ENCODE results near the gene POLR2L.

The POLR2L gene

GRCh38 chr11:868394-868793 is 26.1 kb upstream of the POLR2L start:
- no peak for DNase-seq

- no peak for DNase-seq
Observed at GRCh38 chr11:867856-868358, 25.6 kb upstream of the POLR2L start.

GRCh38 chr11:866481-866880 is 24.2 kb upstream of the POLR2L start:
- DNase-seq: no peak

- no peak for DNase-seq
Observed at GRCh38 chr11:865462-866430, 23.4 kb upstream of the POLR2L start.

GRCh38 chr11:864898-865297 is 22.6 kb upstream of the POLR2L start:
- no peak for DNase-seq

GRCh38 chr11:863910-864827 is 21.8 kb upstream of the POLR2L start:
- no peak for DNase-seq

- DNase-seq: no peak
Observed at GRCh38 chr11:863023-863909, 20.9 kb upstream of the POLR2L start.

- no peak for DNase-seq
Observed at GRCh38 chr11:862696-863022, 20.3 kb upstream of the POLR2L start.

GRCh38 chr11:862081-862661 is 19.8 kb upstream of the POLR2L start:
- no peak for DNase-seq

- no peak for DNase-seq
Observed at GRCh38 chr11:861105-861479, 18.8 kb upstream of the POLR2L start.

GRCh38 chr11:860234-861104 is 18.1 kb upstream of the POLR2L start:
- no peak for DNase-seq

GRCh38 chr11:859394-860131 is 17.2 kb upstream of the POLR2L start:
- no peak for DNase-seq

- DNase-seq: no peak
Observed at GRCh38 chr11:858762-859339, 16.5 kb upstream of the POLR2L start.

GRCh38 chr11:858053-858761 is 15.9 kb upstream of the POLR2L start:
- no peak for DNase-seq

- DNase-seq: no peak
Observed at GRCh38 chr11:856397-856796, 14.1 kb upstream of the POLR2L start.

- no peak for DNase-seq
Observed at GRCh38 chr11:855796-856195, 13.5 kb upstream of the POLR2L start.

- DNase-seq: no peak
Observed at GRCh38 chr11:855330-855674, 13.0 kb upstream of the POLR2L start.

- no peak for DNase-seq
Observed at GRCh38 chr11:854601-855329, 12.4 kb upstream of the POLR2L start.
